ENCODE measurements around the gene RIMBP2.

- TF ChIP-seq CTCF (IDR thresholded peaks at IDR 0.05) (no peak), POLR2A (IDR thresholded peaks at IDR 0.05) (no peak)
Observed at GRCh38 chr12:130685850-130686249, 30.2 kb downstream of the RIMBP2 start.

All from uterus (tissue), 2 donors.